ENCODE results near the gene ATRNL1.
"Not testable (repeated sequence)": the region's sequence is repeated elsewhere in the genome, so short reads cannot be mapped to it uniquely, and the experiment has no call there.

ATRNL1 gene

GRCh38 chr10:115084277-115084850 is 8.8 kb upstream of the ATRNL1 start:
- DNase-seq (ENCODE audit: low read depth, low spot score), result no peak

- no peak for DNase-seq (ENCODE audit: low read depth, low spot score)
These were observed 2.0 kb upstream of the ATRNL1 start for GRCh38 chr10:115091161-115091560.

GRCh38 chr10:115092258-115092554 is 959 bp upstream of the ATRNL1 start:
- DNase-seq (ENCODE audit: low read depth, low spot score), result no peak

- no peak for DNase-seq (ENCODE audit: low read depth, low spot score)
These were observed 445 bp upstream of the ATRNL1 start for GRCh38 chr10:115092555-115093285.

GRCh38 chr10:115093776-115094408 is 727 bp downstream of the ATRNL1 start:
- DNase-seq (ENCODE audit: low read depth, low spot score), result no peak

- DNase-seq (ENCODE audit: low read depth, low spot score), result no peak
These were observed 1.4 kb downstream of the ATRNL1 start for GRCh38 chr10:115094416-115095140.

- no peak for DNase-seq (ENCODE audit: low read depth, low spot score)
These were observed 2.6 kb downstream of the ATRNL1 start for GRCh38 chr10:115095758-115096157.

GRCh38 chr10:115103700-115104099 is 10.5 kb downstream of the ATRNL1 start:
- no peak for DNase-seq (ENCODE audit: low read depth, low spot score)

GRCh38 chr10:115105411-115105810 is 12.2 kb downstream of the ATRNL1 start:
- not testable (repeated sequence) for DNase-seq (ENCODE audit: low read depth, low spot score)

- DNase-seq (ENCODE audit: low read depth, low spot score), result no peak
These were observed 14.7 kb downstream of the ATRNL1 start for GRCh38 chr10:115107830-115108229.

- no peak for DNase-seq (ENCODE audit: low read depth, low spot score)
These were observed 24.1 kb downstream of the ATRNL1 start for GRCh38 chr10:115117301-115117700.

GRCh38 chr10:115118346-115118745 is 25.2 kb downstream of the ATRNL1 start:
- DNase-seq (ENCODE audit: low read depth, low spot score), result no peak

- DNase-seq (ENCODE audit: low read depth, low spot score), result no peak
These were observed 32.3 kb downstream of the ATRNL1 start for GRCh38 chr10:115125505-115125904.

GRCh38 chr10:115129752-115130151 is 36.6 kb downstream of the ATRNL1 start:
- peak; percentile 10 for DNase-seq (ENCODE audit: low read depth, low spot score)

- no peak for DNase-seq (ENCODE audit: low read depth, low spot score)
These were observed 43.5 kb downstream of the ATRNL1 start for GRCh38 chr10:115136616-115137015.

GRCh38 chr10:115141254-115141653 is 48.1 kb downstream of the ATRNL1 start:
- peak; percentile 2 for DNase-seq (ENCODE audit: low read depth, low spot score)

GRCh38 chr10:115157357-115157756 is 64.2 kb downstream of the ATRNL1 start:
- DNase-seq (ENCODE audit: low read depth, low spot score), result no peak

GRCh38 chr10:115163129-115163528 is 70.0 kb downstream of the ATRNL1 start:
- no peak for DNase-seq (ENCODE audit: low read depth, low spot score)

- DNase-seq (ENCODE audit: low read depth, low spot score), result no peak
These were observed 71.1 kb downstream of the ATRNL1 start for GRCh38 chr10:115164220-115164619.

GRCh38 chr10:115167751-115168150 is 74.6 kb downstream of the ATRNL1 start:
- DNase-seq (ENCODE audit: low read depth, low spot score), result no peak

GRCh38 chr10:115171392-115171960 is 78.3 kb downstream of the ATRNL1 start:
- DNase-seq (ENCODE audit: low read depth, low spot score), result no peak

GRCh38 chr10:115173915-115174443 is 80.8 kb downstream of the ATRNL1 start:
- DNase-seq (ENCODE audit: low read depth, low spot score), result no peak
